Epithelial cell of prostate (primary cell): ENCODE results near the gene NCEH1.
A peak's percentile ranks its signal among the peaks of the same experiment; 100 is the strongest.
"Not testable (repeated sequence)": the region's sequence is repeated elsewhere in the genome, so short reads cannot be mapped to it uniquely, and the experiment has no call there.

Experiments
- DNase-seq: peaks from one replicate; pipeline ENCODE4 v3.0.0-alpha.2; 2011; ENCODE audit warnings: low read depth, low spot score
- H3K27ac ChIP-seq: fragments of 450-650 bp; 2 replicates; pipeline ENCODE4 v1.5.1; 2017; ENCODE audit warnings: mild to moderate bottlenecking

NCEH1 gene

GRCh38 chr3:172710664-172711453 lies at the start of gene NCEH1:
TSS of gene NCEH1 (minus strand) at chr3:172711067. CDS start at chr3:172710984, 83 bp downstream.
- peak within 1 kb of the TSS; percentile 90 for H3K27ac ChIP-seq
- peak; percentile 84 for DNase-seq

DNA sequence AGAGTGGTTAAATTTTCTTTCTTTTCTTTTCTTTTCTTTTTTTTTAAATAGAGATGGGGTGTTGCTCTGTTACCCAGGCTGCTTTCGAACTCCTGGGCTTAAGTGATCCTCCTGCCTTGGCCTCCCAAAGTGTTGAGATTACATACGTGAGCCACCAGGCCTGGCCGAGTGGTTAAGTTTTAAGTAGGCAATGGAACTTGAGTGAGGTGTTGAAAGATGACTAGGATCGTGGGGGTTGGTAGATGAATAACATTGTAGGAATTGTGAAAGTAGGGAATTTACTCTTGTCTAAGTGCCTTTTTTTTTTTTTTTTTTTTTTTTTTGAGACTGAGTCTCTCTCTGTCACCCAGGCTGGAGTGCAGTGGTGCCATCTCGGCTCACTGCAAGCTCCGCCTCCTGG lies 49.5 kb upstream of the NCEH1 start:
- not testable (repeated sequence) for H3K27ac ChIP-seq, DNase-seq

DNA sequence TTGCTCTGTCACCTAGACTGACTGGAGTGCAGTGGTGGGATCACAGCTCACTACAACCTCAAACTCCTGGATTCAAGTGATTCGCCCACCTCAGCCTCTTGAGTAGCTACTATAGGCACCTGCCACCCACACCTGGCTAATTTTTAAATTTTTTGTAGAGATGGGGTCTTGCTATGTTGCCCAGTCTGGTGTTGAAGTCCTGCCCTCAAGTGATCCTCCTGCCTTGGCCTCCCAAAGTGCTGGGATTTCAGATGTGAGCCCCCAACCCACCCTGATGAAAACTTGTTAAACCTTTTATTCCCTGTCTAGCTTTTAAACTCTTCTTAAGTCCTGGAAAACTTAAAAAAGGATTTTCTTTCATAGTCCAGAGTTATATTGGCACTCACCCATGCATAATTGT lies 42.3 kb upstream of the NCEH1 start:
- DNase-seq, result no peak
- H3K27ac ChIP-seq, result no peak overlapping the region

GRCh38 chr3:172752651-172753050 lies 41.8 kb upstream of the NCEH1 start:
- H3K27ac ChIP-seq, result no peak overlapping the region

DNA sequence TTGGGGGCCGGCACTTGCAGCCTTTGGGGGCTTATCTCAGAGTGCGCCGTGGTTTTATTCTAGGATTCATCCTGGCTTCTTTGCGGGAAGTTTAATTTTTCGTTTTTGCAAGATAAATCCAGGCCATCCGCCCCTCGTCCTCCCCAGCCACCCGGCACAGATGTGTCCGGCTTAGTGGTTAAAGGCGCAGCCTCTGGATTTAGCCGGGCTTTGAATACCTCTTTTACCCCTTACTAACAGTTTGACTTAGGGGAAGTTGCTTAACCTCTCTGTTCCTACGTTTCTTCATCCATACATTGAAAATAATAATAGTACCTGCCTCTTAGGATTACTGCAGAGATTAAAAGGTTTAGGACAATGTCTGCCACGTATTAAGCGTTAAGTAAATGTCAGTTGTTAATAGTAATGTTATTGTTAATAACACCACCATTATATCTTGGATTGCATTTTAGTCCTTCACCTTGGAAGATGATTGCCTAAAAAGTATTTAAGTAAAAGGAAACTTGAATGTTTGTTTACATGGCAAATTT lies 40.4 kb upstream of the NCEH1 start:
- no peak for DNase-seq
- peak overlapping the region; percentile 96 for H3K27ac ChIP-seq

More at GRCh38 chr3:172752651-172753050, 41.8 kb upstream of the NCEH1 start:
- no peak for DNase-seq

DNA sequence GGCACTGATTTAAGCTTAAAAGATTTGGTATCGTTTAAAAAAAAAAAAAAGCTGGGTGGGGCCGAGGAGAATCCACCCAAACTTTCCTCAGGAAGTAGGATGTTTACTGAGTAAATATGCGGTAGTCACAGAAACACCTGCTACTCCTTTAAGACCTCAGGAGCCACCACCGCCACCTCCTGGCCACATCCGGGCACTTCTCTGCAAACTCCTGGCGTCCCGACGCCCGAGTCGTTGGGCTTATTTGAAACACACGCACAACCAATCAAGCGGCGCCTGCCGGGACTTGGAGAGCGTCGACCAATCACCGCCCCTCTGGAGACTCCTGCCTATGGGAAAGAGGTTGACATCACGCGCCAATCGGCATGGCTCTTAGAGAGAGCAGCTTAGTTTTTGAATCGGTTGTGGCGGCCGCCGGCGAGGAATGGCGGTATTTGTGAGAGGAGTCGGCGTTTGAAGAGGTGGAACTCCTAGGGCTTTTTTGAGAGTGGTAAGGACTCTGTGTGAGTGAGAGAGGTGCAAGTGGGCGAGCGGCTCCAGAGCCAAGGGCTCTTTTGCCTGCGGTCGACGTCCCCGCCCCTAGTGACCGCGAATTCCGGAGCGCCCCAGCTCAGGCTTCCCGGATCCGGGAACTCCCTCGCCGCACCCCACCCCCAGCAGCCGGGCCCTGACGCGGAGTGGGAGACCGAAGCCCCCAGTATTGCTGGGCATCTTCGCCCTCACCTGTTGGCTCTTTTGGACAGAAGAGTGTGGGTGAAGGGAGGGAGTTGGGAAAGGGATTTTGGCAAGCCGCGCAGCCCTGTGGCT lies 39.7 kb upstream of the NCEH1 start, which contains the start of gene ECT2:
Gene ECT2 (plus strand): TSS at position 359 of the 807 bp plus-strand sequence. CDS start 3,805 bp downstream, outside the sequence.
- peak within 1 kb of the TSS; percentile 96 for H3K27ac ChIP-seq
- peak; percentile 98 for DNase-seq

GRCh38 chr3:172750069-172750367 lies 39.2 kb upstream of the NCEH1 start:
- peak overlapping the region; percentile 96 for H3K27ac ChIP-seq
- no peak for DNase-seq

DNA sequence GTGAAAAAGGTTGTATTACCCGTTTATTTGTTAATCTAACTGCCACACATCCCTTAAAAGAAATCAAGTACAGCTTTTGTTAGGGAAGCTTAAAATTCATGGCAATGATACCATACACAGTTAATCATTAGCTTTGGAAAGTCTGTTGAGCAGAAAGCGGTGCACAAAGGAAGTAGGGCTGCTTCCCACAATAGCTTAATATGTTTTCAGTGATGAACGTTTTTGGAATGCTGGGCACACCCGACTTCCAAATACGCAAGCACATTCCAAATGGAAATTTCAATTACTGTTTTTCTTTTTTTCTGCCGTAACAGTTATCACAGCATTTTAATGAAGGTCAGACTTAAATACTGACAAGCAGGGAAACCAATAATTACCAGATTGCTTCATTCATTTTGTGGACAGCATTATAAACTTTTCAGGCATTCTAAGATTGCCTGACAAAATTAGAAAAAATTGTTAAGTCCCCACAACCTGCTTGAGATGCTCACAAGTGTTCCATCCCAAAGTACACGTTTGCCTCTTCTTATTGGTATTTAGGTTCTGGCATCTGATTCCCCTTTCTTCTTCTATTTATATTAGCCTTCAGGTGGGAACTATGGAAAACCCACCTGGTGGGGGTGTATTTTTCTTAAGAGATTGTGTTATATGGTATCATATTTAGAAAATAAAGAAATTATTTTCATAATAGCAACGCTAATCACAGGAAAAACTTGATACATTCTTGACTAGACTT lies 38.5 kb upstream of the NCEH1 start:
- peak; percentile 74 for DNase-seq
- peak overlapping the region; percentile 96 for H3K27ac ChIP-seq

DNA sequence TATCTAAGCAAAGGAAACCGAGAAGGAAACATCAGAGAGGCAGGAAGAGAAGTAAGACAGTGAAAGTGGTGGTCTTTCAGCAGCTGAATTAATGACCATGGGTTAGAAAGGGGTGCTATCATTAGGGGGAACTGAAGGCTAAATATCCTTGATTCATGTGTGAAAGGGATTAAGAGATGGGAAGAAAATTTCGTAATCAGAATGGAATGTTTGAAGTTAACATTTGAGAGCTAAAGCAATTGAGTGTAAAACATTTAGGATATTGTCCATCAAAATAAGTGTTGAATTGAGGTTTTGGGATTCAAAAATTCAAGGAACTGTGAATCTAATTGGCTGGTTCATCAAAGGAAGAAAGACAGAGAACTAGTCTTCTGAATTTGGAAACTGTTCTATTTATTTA lies 35.6 kb upstream of the NCEH1 start:
- no peak for DNase-seq

GRCh38 chr3:172739462-172739861 lies 28.6 kb upstream of the NCEH1 start:
- no peak for DNase-seq
- H3K27ac ChIP-seq, result no peak overlapping the region

More for the DNA sequence above, 35.6 kb upstream of the NCEH1 start:
- no peak overlapping the region for H3K27ac ChIP-seq

- DNase-seq, result no peak
- no peak overlapping the region for H3K27ac ChIP-seq
These were observed 24.1 kb upstream of the NCEH1 start for GRCh38 chr3:172735014-172735413.

GRCh38 chr3:172726380-172726779 lies 15.5 kb upstream of the NCEH1 start:
- DNase-seq, result no peak
- H3K27ac ChIP-seq, result no peak overlapping the region

DNA sequence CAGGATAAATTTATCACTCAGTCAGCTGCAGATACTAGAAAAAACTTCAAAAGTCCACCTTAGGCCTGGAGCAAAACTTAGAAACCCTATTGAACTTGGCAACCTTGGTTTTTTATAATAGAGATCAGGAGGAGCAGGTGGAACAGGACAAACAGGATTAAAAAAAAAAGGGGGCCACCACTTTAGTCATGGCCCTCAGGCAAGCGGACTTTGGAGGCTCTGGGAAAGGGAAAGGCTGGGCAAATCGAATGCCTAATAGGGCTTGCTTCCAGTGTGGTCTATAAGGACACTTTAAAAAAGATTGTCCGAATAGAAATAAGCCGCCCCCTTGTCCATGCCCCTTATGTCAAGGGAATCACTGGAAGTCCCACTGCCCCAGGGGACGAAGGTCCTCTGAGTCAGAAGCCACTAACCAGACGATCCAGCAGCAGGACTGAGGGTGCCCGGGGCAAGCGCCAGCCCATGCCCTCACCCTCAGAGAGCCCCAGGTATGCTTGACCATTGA lies 11.7 kb upstream of the NCEH1 start:
- H3K27ac ChIP-seq, DNase-seq: not testable (repeated sequence)

GRCh38 chr3:172717493-172718088 lies 6.7 kb upstream of the NCEH1 start:
- no peak overlapping the region for H3K27ac ChIP-seq
- DNase-seq, result no peak

- no peak for DNase-seq
- no peak overlapping the region for H3K27ac ChIP-seq
These were observed 5.6 kb upstream of the NCEH1 start for GRCh38 chr3:172716476-172716875.

DNA sequence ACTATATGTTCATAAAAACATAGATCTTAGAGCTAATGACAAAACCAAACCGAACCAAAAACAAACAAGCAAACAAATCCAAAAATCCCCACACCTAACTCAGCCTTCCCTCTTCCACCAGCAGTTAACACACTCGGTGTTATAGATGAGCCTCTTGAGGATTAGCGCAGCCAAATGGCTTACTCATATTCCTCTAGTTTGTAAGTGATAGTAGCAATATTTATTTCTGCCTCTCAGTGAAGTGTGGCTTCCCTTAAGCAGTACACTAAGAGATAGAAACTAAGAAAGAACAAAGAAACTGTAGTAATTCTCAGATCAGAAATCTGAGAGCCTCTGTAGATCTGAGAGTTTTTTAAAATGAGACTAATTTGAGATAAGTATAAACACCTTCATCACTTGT lies 2.4 kb upstream of the NCEH1 start:
- H3K27ac ChIP-seq, result no peak overlapping the region
- DNase-seq, result no peak

- peak overlapping the region; percentile 90 for H3K27ac ChIP-seq
- DNase-seq, result no peak
These were observed 558 bp upstream of the NCEH1 start for GRCh38 chr3:172711454-172711795.

DNA sequence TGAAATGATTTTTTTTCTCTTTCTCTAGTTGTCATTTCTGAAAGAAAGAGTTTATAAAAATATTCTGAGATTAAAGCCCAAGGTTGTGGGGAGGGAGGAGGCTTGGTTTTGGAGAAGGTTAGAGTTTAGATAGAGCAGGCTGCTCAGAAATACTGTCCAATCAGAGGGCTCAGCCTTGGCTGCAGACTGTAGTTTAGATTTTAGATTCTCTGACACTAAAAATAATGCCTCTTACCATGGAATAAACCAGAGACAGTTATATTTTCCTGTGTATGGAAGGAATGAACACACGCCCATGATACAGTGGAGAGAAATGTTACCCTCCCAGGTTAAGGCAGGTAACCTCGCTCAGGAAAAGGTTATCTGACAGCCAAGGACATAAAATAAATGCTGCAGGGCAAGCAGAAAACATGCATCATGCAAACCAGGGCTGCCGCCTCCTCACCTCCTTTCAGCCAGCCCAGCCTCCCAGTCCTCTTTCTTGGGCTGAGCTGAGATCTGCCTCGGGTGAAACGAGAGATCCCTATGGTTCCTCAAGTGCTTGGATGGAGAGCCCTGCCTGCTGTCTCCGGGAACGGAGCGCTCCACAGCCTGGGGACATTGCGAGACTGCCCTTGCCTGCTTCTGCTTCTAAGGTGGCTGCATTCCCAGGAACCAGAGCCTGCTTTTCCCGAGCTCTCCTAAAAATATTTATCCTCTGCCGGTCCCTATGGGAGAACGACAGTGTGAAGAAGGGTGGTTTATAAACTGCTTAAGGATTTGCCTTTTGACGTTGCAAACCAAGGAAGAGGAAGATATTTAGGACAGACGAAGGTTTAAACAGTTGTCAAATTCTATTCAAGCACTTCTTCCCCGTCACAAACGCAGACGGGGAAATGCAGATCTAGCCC lies 848 bp downstream of the NCEH1 start:
- DNase-seq, result no peak
- H3K27ac ChIP-seq, result peak overlapping the region; percentile 90
